AG09319 (cell line): ENCODE results near the gene SYT5.
"Not testable (repeated sequence)": the region's sequence is repeated elsewhere in the genome, so short reads cannot be mapped to it uniquely, and the experiment has no call there.

Source experiments
- DNase-seq: peaks from one replicate; pipeline ENCODE4 v3.0.0-alpha.2; 2010; ENCODE audit warnings: low read depth; ENCODE audit errors: extremely low read depth
- CTCF ChIP-seq: IDR thresholded peaks from 2 replicates; pipeline ENCODE4 v1.5.1; 2011; ENCODE audit warnings: low read depth, mild to moderate bottlenecking, inconsistent platforms, low read length, moderate library complexity

SYT5 gene

GRCh38 chr19:55173714-55174409, 6.2 kb downstream of the SYT5 start:
- peak; percentile 13 for TF ChIP-seq CTCF
- peak; percentile 49 for DNase-seq

- TF ChIP-seq CTCF = no peak; the same call in 1 of the 2 replicates
Measured at GRCh38 chr19:55173186-55173713, 6.8 kb downstream of the SYT5 start.

GRCh38 chr19:55172741-55173140, 7.3 kb downstream of the SYT5 start:
- DNase-seq = no peak
- TF ChIP-seq CTCF = no peak; the same call in 1 of the 2 replicates

More at GRCh38 chr19:55173186-55173713, 6.8 kb downstream of the SYT5 start:
- DNase-seq = no peak

- not testable (repeated sequence) for DNase-seq
Measured at GRCh38 chr19:55172318-55172717, 7.8 kb downstream of the SYT5 start.

- TF ChIP-seq CTCF = no peak
- no peak for DNase-seq
Measured at GRCh38 chr19:55171440-55171839, 8.6 kb downstream of the SYT5 start.

GRCh38 chr19:55169136-55169535, 11.0 kb downstream of the SYT5 start:
- no peak for TF ChIP-seq CTCF
- DNase-seq = no peak

GRCh38 chr19:55166530-55167268, 13.4 kb downstream of the SYT5 start, which contains the start of gene DNAAF3:
TSS of gene DNAAF3 (minus strand) at chr19:55166613. CDS start at chr19:55166413, 200 bp downstream.
- peak; percentile 91 for DNase-seq
- no peak for TF ChIP-seq CTCF
